ENCODE results near the gene OR4K14.

OR4K14 gene, protein sequence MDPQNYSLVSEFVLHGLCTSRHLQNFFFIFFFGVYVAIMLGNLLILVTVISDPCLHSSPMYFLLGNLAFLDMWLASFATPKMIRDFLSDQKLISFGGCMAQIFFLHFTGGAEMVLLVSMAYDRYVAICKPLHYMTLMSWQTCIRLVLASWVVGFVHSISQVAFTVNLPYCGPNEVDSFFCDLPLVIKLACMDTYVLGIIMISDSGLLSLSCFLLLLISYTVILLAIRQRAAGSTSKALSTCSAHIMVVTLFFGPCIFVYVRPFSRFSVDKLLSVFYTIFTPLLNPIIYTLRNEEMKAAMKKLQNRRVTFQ

DNA sequence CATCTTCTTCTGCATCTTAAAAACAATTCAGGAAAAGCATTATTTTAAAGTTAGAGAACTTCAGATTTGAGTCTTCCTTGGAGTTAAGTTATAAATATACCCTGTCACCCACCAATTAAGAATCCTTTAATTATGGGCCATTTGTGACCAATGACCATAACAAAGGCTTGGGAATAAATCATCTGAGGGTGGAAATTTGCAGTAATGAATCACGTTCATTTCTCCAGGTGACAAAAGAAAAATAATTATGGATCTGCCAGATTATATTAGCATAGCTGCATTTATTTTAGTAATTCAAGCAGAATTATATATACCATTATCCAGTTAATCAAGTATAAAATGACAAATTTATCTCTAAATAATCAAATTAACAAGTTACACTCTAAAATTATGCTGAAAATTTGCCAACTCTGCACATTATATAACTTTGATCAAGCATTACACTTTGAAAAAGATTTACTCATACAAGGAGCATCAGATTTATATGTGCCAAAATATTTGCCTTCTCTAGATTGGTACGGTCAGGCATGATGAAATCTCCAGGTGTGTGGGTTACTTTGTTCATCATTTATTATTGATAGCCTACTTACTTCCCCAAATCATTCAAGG lies at the start of gene OR4K14:
Gene OR4K14 (minus strand): TSS at position 51 of the 609 bp plus-strand sequence. CDS start 4,114 bp downstream, outside the sequence.
- DNase-seq (ENCODE audit: low read depth, low spot score), result no peak
- H3K27me3 ChIP-seq (ENCODE audit: insufficient read depth, insufficient read length), result no peaks in the 10 kb centered on the region
- no peak for TF ChIP-seq YY1 (IDR thresholded peaks at IDR 0.05; ENCODE audit: insufficient read depth, insufficient read length)
- no peak for TF ChIP-seq ZNF274 (IDR thresholded peaks at IDR 0.05; ENCODE audit: low read depth, low read length)
- no peak for TF ChIP-seq SUZ12 (IDR thresholded peaks at IDR 0.05; ENCODE audit: extremely low read depth, insufficient read depth, insufficient read length)
- no peaks in the 10 kb centered on the region for H3K9me3 ChIP-seq (ENCODE audit: insufficient read depth, low read length)
- H3K9ac ChIP-seq (ENCODE audit: insufficient read length, low read depth), result no peak within 1 kb of the TSS
- H3K4me1 ChIP-seq (ENCODE audit: insufficient read depth, insufficient read length), result no peaks in the 10 kb centered on the region
- H3K36me3 ChIP-seq (ENCODE audit: insufficient read depth, insufficient read length, low read length), result no peaks in the 10 kb centered on the region
- no peak within 1 kb of the TSS for H3K4me3 ChIP-seq (ENCODE audit: insufficient read length, low read depth)

- Histone ChIP-seq H3K9ac (ENCODE audit: insufficient read length, low read depth) (no peak within 1 kb of the TSS), H3K4me1 (ENCODE audit: insufficient read depth, insufficient read length) (no peaks in the 10 kb centered on the region), H3K9me3 (ENCODE audit: insufficient read depth, low read length) (no peaks in the 10 kb centered on the region), H3K4me3 (ENCODE audit: insufficient read length, low read depth) (no peak within 1 kb of the TSS), H3K36me3 (ENCODE audit: insufficient read depth, insufficient read length, low read length) (no peaks in the 10 kb centered on the region), H3K27me3 (ENCODE audit: insufficient read depth, insufficient read length) (no peaks in the 10 kb centered on the region)
- no peak for DNase-seq (ENCODE audit: low read depth, low spot score)
- TF ChIP-seq YY1 (IDR thresholded peaks at IDR 0.05; ENCODE audit: insufficient read depth, insufficient read length) (no peak), ZNF274 (IDR thresholded peaks at IDR 0.05; ENCODE audit: low read depth, low read length) (no peak), SUZ12 (IDR thresholded peaks at IDR 0.05; ENCODE audit: extremely low read depth, insufficient read depth, insufficient read length) (no peak)
Observed at GRCh38 chr14:20059745-20060144, 40.6 kb upstream of the OR4K14 start, which contains the start of gene OR4L1. Gene OR4L1 (plus strand): TSS chr14:20060045. CDS start chr14:20060045, 0 bp downstream.

DNA sequence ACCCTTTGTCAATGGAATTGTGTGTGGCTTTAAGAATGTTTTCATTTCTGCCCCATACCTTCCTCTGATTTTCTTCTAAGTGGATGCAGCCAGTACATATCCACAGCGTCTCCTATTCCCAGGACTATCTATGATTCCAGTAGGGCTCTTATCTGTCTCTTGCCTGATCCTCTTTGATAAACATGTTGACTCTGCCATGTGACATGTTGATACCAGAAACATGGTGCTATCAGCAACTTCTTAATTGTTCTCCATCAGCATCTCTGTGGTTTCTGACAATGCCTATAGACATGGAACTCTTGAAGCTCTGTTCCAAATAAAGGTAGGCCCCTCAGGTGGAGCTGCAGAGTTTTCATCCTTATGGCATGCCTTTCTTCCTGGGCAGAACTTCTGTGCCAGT lies 29.1 kb upstream of the OR4K14 start:
- no peaks in the 10 kb centered on the region for H3K36me3 ChIP-seq (ENCODE audit: insufficient read depth, insufficient read length, low read length)
- no peak for DNase-seq (ENCODE audit: low read depth, low spot score)
- no peak for TF ChIP-seq YY1 (IDR thresholded peaks at IDR 0.05; ENCODE audit: insufficient read depth, insufficient read length)
- no peak for TF ChIP-seq SUZ12 (IDR thresholded peaks at IDR 0.05; ENCODE audit: extremely low read depth, insufficient read depth, insufficient read length)
- no peak for TF ChIP-seq ZNF274 (IDR thresholded peaks at IDR 0.05; ENCODE audit: low read depth, low read length)
- no peak overlapping the region for H3K9ac ChIP-seq (ENCODE audit: insufficient read length, low read depth)
- H3K9me3 ChIP-seq (ENCODE audit: insufficient read depth, low read length), result no peaks in the 10 kb centered on the region
- no peak overlapping the region for H3K4me3 ChIP-seq (ENCODE audit: insufficient read length, low read depth)
- no peaks in the 10 kb centered on the region for H3K4me1 ChIP-seq (ENCODE audit: insufficient read depth, insufficient read length)
- no peaks in the 10 kb centered on the region for H3K27me3 ChIP-seq (ENCODE audit: insufficient read depth, insufficient read length)

GRCh38 chr14:20044243-20044642 lies 25.1 kb upstream of the OR4K14 start:
- no peak overlapping the region for H3K4me3 ChIP-seq (ENCODE audit: insufficient read length, low read depth)
- H3K4me1 ChIP-seq (ENCODE audit: insufficient read depth, insufficient read length), result no peaks in the 10 kb centered on the region
- no peak for DNase-seq (ENCODE audit: low read depth, low spot score)
- TF ChIP-seq SUZ12 (IDR thresholded peaks at IDR 0.05; ENCODE audit: extremely low read depth, insufficient read depth, insufficient read length), result no peak
- TF ChIP-seq ZNF274 (IDR thresholded peaks at IDR 0.05; ENCODE audit: low read depth, low read length), result no peak
- TF ChIP-seq YY1 (IDR thresholded peaks at IDR 0.05; ENCODE audit: insufficient read depth, insufficient read length), result no peak
- H3K36me3 ChIP-seq (ENCODE audit: insufficient read depth, insufficient read length, low read length), result no peaks in the 10 kb centered on the region
- H3K27me3 ChIP-seq (ENCODE audit: insufficient read depth, insufficient read length), result no peaks in the 10 kb centered on the region
- H3K9ac ChIP-seq (ENCODE audit: insufficient read length, low read depth), result no peak overlapping the region
- H3K9me3 ChIP-seq (ENCODE audit: insufficient read depth, low read length), result no peaks in the 10 kb centered on the region

GRCh38 chr14:20035938-20036337 lies 16.8 kb upstream of the OR4K14 start, which contains the start of gene OR4K13:
Gene OR4K13 (minus strand): TSS chr14:20036038. CDS start chr14:20034758, 1,280 bp downstream.
- Histone ChIP-seq H3K9ac (ENCODE audit: insufficient read length, low read depth) (no peak within 1 kb of the TSS), H3K36me3 (ENCODE audit: insufficient read depth, insufficient read length, low read length) (no peaks in the 10 kb centered on the region), H3K9me3 (ENCODE audit: insufficient read depth, low read length) (no peaks in the 10 kb centered on the region), H3K4me1 (ENCODE audit: insufficient read depth, insufficient read length) (no peaks in the 10 kb centered on the region), H3K4me3 (ENCODE audit: insufficient read length, low read depth) (no peak within 1 kb of the TSS), H3K27me3 (ENCODE audit: insufficient read depth, insufficient read length) (no peaks in the 10 kb centered on the region)
- TF ChIP-seq YY1 (IDR thresholded peaks at IDR 0.05; ENCODE audit: insufficient read depth, insufficient read length), result no peak
- TF ChIP-seq ZNF274 (IDR thresholded peaks at IDR 0.05; ENCODE audit: low read depth, low read length), result no peak
- no peak for TF ChIP-seq SUZ12 (IDR thresholded peaks at IDR 0.05; ENCODE audit: extremely low read depth, insufficient read depth, insufficient read length)
- no peak for DNase-seq (ENCODE audit: low read depth, low spot score)

DNA sequence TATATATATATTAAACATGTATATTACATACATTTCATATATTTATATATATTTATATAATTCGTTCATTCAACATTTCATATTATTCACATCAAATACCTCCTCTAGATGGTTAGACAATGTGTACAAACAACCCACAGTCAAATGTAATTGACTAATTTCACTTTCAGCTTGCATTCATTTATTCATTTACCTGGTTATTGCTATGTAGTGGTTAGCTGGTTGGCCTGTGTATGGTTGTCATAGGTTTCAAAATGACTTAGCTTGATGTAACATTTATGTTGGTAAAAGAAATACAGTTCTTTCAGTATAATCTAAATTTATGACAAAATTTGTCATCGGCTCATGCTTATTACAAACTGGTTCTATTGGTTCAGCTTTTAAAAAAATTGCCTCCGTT lies 16.3 kb upstream of the OR4K14 start:
- no peak for DNase-seq (ENCODE audit: low read depth, low spot score)
- Histone ChIP-seq H3K9ac (ENCODE audit: insufficient read length, low read depth) (no peak overlapping the region), H3K27me3 (ENCODE audit: insufficient read depth, insufficient read length) (no peaks in the 10 kb centered on the region), H3K4me3 (ENCODE audit: insufficient read length, low read depth) (no peak overlapping the region), H3K9me3 (ENCODE audit: insufficient read depth, low read length) (no peaks in the 10 kb centered on the region), H3K4me1 (ENCODE audit: insufficient read depth, insufficient read length) (no peaks in the 10 kb centered on the region), H3K36me3 (ENCODE audit: insufficient read depth, insufficient read length, low read length) (no peaks in the 10 kb centered on the region)
- TF ChIP-seq SUZ12 (IDR thresholded peaks at IDR 0.05; ENCODE audit: extremely low read depth, insufficient read depth, insufficient read length), result no peak
- TF ChIP-seq ZNF274 (IDR thresholded peaks at IDR 0.05; ENCODE audit: low read depth, low read length), result no peak
- TF ChIP-seq YY1 (IDR thresholded peaks at IDR 0.05; ENCODE audit: insufficient read depth, insufficient read length), result no peak

DNA sequence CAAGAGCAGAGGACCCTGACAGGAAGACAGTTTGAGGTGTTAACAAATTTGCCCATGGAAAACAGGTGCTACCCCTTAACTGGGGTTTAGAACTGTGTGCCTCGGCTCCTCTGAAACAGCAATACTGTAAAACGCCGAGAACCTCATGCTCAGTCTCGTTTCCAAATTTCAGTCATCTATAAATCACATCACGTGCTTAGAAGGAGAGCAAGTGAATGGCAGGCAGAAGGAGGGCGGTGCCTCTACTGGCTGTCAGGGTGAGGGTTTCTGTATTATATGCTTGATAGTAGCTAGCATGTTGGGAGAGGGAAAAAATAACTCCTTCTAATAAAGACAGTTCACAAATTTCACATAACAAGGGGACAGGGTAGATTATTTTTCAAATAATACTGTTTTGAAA lies 12.0 kb upstream of the OR4K14 start:
- DNase-seq (ENCODE audit: low read depth, low spot score), result no peak
- no peak for TF ChIP-seq YY1 (IDR thresholded peaks at IDR 0.05; ENCODE audit: insufficient read depth, insufficient read length)
- no peak for TF ChIP-seq SUZ12 (IDR thresholded peaks at IDR 0.05; ENCODE audit: extremely low read depth, insufficient read depth, insufficient read length)
- no peak for TF ChIP-seq ZNF274 (IDR thresholded peaks at IDR 0.05; ENCODE audit: low read depth, low read length)
- Histone ChIP-seq H3K9me3 (ENCODE audit: insufficient read depth, low read length) (no peaks in the 10 kb centered on the region), H3K36me3 (ENCODE audit: insufficient read depth, insufficient read length, low read length) (no peaks in the 10 kb centered on the region), H3K4me1 (ENCODE audit: insufficient read depth, insufficient read length) (no peaks in the 10 kb centered on the region), H3K9ac (ENCODE audit: insufficient read length, low read depth) (no peak overlapping the region), H3K27me3 (ENCODE audit: insufficient read depth, insufficient read length) (no peaks in the 10 kb centered on the region), H3K4me3 (ENCODE audit: insufficient read length, low read depth) (no peak overlapping the region)

Measured in NT2/D1 (cell line).